ENCODE data around the gene MRPL37. TPM values are rescaled to one million over a fixed set of nuclear protein-coding genes. Genes with fewer than 3 reads are reported as not detected.

Gene MRPL37
- total RNA-seq, 1 donor from 2014 or later = 73.7 TPM

- Mint-ChIP-seq H3K27ac (ENCODE audit: unreplicated experiment) (no peak overlapping the region), H3K4me1 (ENCODE audit: unreplicated experiment) (peaks cover 17% of the 10 kb centered on the region), H3K36me3 (ENCODE audit: unreplicated experiment) (no peaks in the 10 kb centered on the region), H3K4me3 (ENCODE audit: unreplicated experiment) (no peak overlapping the region), H3K9me3 (ENCODE audit: unreplicated experiment) (no peaks in the 10 kb centered on the region), H3K27me3 (ENCODE audit: unreplicated experiment) (no peaks in the 10 kb centered on the region)
- DNase-seq (ENCODE audit: extremely low spot score, unreplicated experiment) = no peak
- TF ChIP-seq CTCF (IDR thresholded peaks at IDR 0.05) = no peak
Observed at GRCh38 chr1:54167422-54168139, 32.4 kb upstream of the MRPL37 start.

- no peaks in the 10 kb centered on the region for H3K27me3 Mint-ChIP-seq (ENCODE audit: unreplicated experiment)
- no peak for TF ChIP-seq CTCF (IDR thresholded peaks at IDR 0.05)
- no peak for DNase-seq (ENCODE audit: extremely low spot score, unreplicated experiment)
- H3K36me3 Mint-ChIP-seq (ENCODE audit: unreplicated experiment) = no peaks in the 10 kb centered on the region
- H3K27ac Mint-ChIP-seq (ENCODE audit: unreplicated experiment) = no peak overlapping the region
- peaks cover 11% of the 10 kb centered on the region for H3K4me1 Mint-ChIP-seq (ENCODE audit: unreplicated experiment)
- H3K4me3 Mint-ChIP-seq (ENCODE audit: unreplicated experiment) = no peak overlapping the region
- H3K9me3 Mint-ChIP-seq (ENCODE audit: unreplicated experiment) = no peaks in the 10 kb centered on the region
Observed at GRCh38 chr1:54168206-54168965, 31.6 kb upstream of the MRPL37 start.

- Mint-ChIP-seq H3K4me1 (ENCODE audit: unreplicated experiment) (peaks cover 5% of the 10 kb centered on the region), H3K27me3 (ENCODE audit: unreplicated experiment) (no peaks in the 10 kb centered on the region), H3K4me3 (ENCODE audit: unreplicated experiment) (no peak overlapping the region), H3K36me3 (ENCODE audit: unreplicated experiment) (no peaks in the 10 kb centered on the region), H3K9me3 (ENCODE audit: unreplicated experiment) (no peaks in the 10 kb centered on the region), H3K27ac (ENCODE audit: unreplicated experiment) (no peak overlapping the region)
- no peak for DNase-seq (ENCODE audit: extremely low spot score, unreplicated experiment)
- TF ChIP-seq CTCF (IDR thresholded peaks at IDR 0.05) = no peak
Observed at GRCh38 chr1:54169068-54169467, 30.9 kb upstream of the MRPL37 start.

GRCh38 chr1:54171016-54171415 lies 29.0 kb upstream of the MRPL37 start:
- no peak overlapping the region for H3K4me3 Mint-ChIP-seq (ENCODE audit: unreplicated experiment)
- no peak overlapping the region for H3K27ac Mint-ChIP-seq (ENCODE audit: unreplicated experiment)
- peaks cover 5% of the 10 kb centered on the region for H3K4me1 Mint-ChIP-seq (ENCODE audit: unreplicated experiment)
- no peak for TF ChIP-seq CTCF (IDR thresholded peaks at IDR 0.05)
- H3K36me3 Mint-ChIP-seq (ENCODE audit: unreplicated experiment) = no peaks in the 10 kb centered on the region
- no peaks in the 10 kb centered on the region for H3K9me3 Mint-ChIP-seq (ENCODE audit: unreplicated experiment)
- no peaks in the 10 kb centered on the region for H3K27me3 Mint-ChIP-seq (ENCODE audit: unreplicated experiment)
- DNase-seq (ENCODE audit: extremely low spot score, unreplicated experiment) = no peak

- no peaks in the 10 kb centered on the region for H3K27me3 Mint-ChIP-seq (ENCODE audit: unreplicated experiment)
- H3K4me1 Mint-ChIP-seq (ENCODE audit: unreplicated experiment) = peaks cover 5% of the 10 kb centered on the region
- H3K4me3 Mint-ChIP-seq (ENCODE audit: unreplicated experiment) = no peak overlapping the region
- no peak for TF ChIP-seq CTCF (IDR thresholded peaks at IDR 0.05)
- DNase-seq (ENCODE audit: extremely low spot score, unreplicated experiment) = no peak
- H3K36me3 Mint-ChIP-seq (ENCODE audit: unreplicated experiment) = no peaks in the 10 kb centered on the region
- H3K9me3 Mint-ChIP-seq (ENCODE audit: unreplicated experiment) = no peaks in the 10 kb centered on the region
- H3K27ac Mint-ChIP-seq (ENCODE audit: unreplicated experiment) = no peak overlapping the region
Observed at GRCh38 chr1:54171606-54172005, 28.4 kb upstream of the MRPL37 start.
